GM12878 (cell line): Measurements from ENCODE around the gene PLPP7. TPM values are rescaled to one million over a fixed set of nuclear protein-coding genes. Genes with fewer than 3 reads are reported as not detected.

Source experiments
- ATAC-seq: fragments of 200-7000 bp; cut with Tn5 transposase; 3 replicates; pipeline ENCODE4 v1.9.1; 2020; ENCODE audit warnings: mild to moderate bottlenecking, moderate library complexity
- BruUV-seq: library from RNA; stranded (reverse); fragments of 400-500 nt; replicated peaks from 2 replicates; lab custom pipeline; 2021; lab: Mats Ljungman, UMichigan
- CTCF ChIA-PET: fragments of 300-600 bp; sonication (Branson Sonifier 250); formaldehyde crosslinking; extraction: SDS; loops from one replicate; lab custom pipeline; 2021; ENCODE audit warnings: inconsistent platforms; lab: Yijun Ruan, JAX
- POLR2A ChIA-PET: fragments of 350-600 bp; formaldehyde crosslinking; extraction: SDS; loops from one replicate; lab custom pipeline; 2021; ENCODE audit warnings: inconsistent platforms; lab: Charles Lee
- RAD21 ChIA-PET: fragments of 300-600 bp; sonication (Branson Sonifier 250); formaldehyde crosslinking; loops from one replicate; lab custom pipeline; 2023; ENCODE audit warnings: antibody characterized with exemption; ENCODE audit not compliant: unreplicated experiment; lab: Charles Lee
- SMC1A ChIA-PET: fragments of 300-600 bp; sonication (Branson Sonifier 250); formaldehyde crosslinking; loops from one replicate; lab custom pipeline; 2023; ENCODE audit not compliant: unreplicated experiment, uncharacterized antibody; lab: Charles Lee
- DNase-seq: peaks from one replicate; pipeline ENCODE4 v3.0.0-alpha.2; 2011; ENCODE audit warnings: low read depth, low spot score
- FAIRE-seq: peaks from 3 replicates; lab custom pipeline; 2011; peaks lifted over from hg19 to GRCh38; lab: Jason Lieb, UNC
- H2AFZ ChIP-seq: 2 replicates; pipeline ENCODE4 v1.6.0; 2011; ENCODE audit warnings: low read depth, low read length, control low read depth; ENCODE audit not compliant: control insufficient read depth
- H3K27ac ChIP-seq: 2 replicates; pipeline ENCODE4 v1.5.1; 2011; ENCODE audit warnings: control low read depth; ENCODE audit not compliant: control insufficient read depth, insufficient read depth
- H3K27me3 ChIP-seq, 2 experiments: replicated peaks in 1 of 2; 2 replicates each; pipeline versions ENCODE4 v1.6.0 to v1.6.1; 2011; ENCODE audit warnings: low read length in 1 of 2; ENCODE audit not compliant: control insufficient read depth in 2 of 2, insufficient read depth in 2 of 2
- H3K36me3 ChIP-seq, 2 experiments: 2 replicates each; pipeline ENCODE4 v1.5.1; 2011; ENCODE audit warnings: low read length in 1 of 2; ENCODE audit not compliant: control insufficient read depth in 2 of 2, insufficient read depth in 2 of 2
- H3K4me1 ChIP-seq: 2 replicates; pipeline ENCODE4 v1.6.1; 2011; ENCODE audit warnings: mild to moderate bottlenecking, low read length, moderate library complexity, mixed read lengths; ENCODE audit not compliant: control insufficient read depth, insufficient read depth
- H3K4me2 ChIP-seq: 2 replicates; pipeline ENCODE4 v1.6.0; 2011; ENCODE audit warnings: control low read depth; ENCODE audit not compliant: control insufficient read depth, insufficient read depth
- H3K4me3 ChIP-seq: fragments of 200-600 bp; sonication (generic); 2 replicates; pipeline ENCODE4 v1.5.1; 2016
- H3K79me2 ChIP-seq: 2 replicates; pipeline ENCODE4 v1.6.0; 2011; ENCODE audit warnings: low read length; ENCODE audit not compliant: control insufficient read depth, insufficient read depth
- H3K9ac ChIP-seq: 2 replicates; pipeline ENCODE4 v1.8.0; 2011; ENCODE audit warnings: low read length, control low read depth, mixed read lengths; ENCODE audit not compliant: control insufficient read depth, insufficient read depth
- H3K9me3 ChIP-seq: replicated peaks from 3 replicates; pipeline ENCODE4 v1.5.1; 2011; ENCODE audit warnings: mild to moderate bottlenecking, low read length; ENCODE audit not compliant: control insufficient read depth, insufficient read depth
- H4K20me1 ChIP-seq: 2 replicates; pipeline ENCODE4 v1.6.0; 2011; ENCODE audit not compliant: control insufficient read depth, insufficient read depth
- ATF3 ChIP-seq: IDR thresholded peaks from 2 replicates; pipeline ENCODE4 v1.6.1; 2011; ENCODE audit warnings: low read depth, mild to moderate bottlenecking, low read length, moderate library complexity, borderline replicate concordance; ENCODE audit errors: extremely low read depth
- BMI1 ChIP-seq: fragments of 450-650 bp; IDR thresholded peaks from 2 replicates; pipeline ENCODE4 v1.6.1; 2016; ENCODE audit warnings: mild to moderate bottlenecking, moderate library complexity, borderline replicate concordance
- BRCA1 ChIP-seq: IDR thresholded peaks from 2 replicates; pipeline ENCODE4 v1.6.1; 2011; ENCODE audit warnings: low read depth, low read length, improper control_type of control experiment
- E2F8 ChIP-seq: fragments of 450-650 bp; IDR thresholded peaks from 2 replicates; pipeline ENCODE4 v1.6.1; 2018; ENCODE audit warnings: mild to moderate bottlenecking, low read depth, moderate library complexity; ENCODE audit not compliant: partially characterized antibody
- IKZF2 ChIP-seq, 2 experiments: fragments of 450-650 bp; IDR thresholded peaks; 2 replicates each; pipeline ENCODE4 v1.6.1; 2017; ENCODE audit warnings: mild to moderate bottlenecking in 2 of 2, moderate library complexity in 2 of 2
- SMAD1 ChIP-seq: fragments of 450-650 bp; IDR thresholded peaks from 2 replicates; pipeline ENCODE4 v1.6.1; 2018; ENCODE audit warnings: mild to moderate bottlenecking, low read depth; ENCODE audit not compliant: partially characterized antibody
- STAT1 ChIP-seq: fragments of 450-650 bp; conservative IDR thresholded peaks from 2 replicates; pipeline ENCODE4 v1.6.1; 2014; ENCODE audit warnings: antibody characterized with exemption, mild to moderate bottlenecking
- TAF1 ChIP-seq: IDR thresholded peaks from 2 replicates; pipeline ENCODE4 v1.6.1; 2011; ENCODE audit warnings: mild to moderate bottlenecking, low read depth, low read length, borderline replicate concordance
- ZBTB40 ChIP-seq: fragments of 450-650 bp; IDR thresholded peaks from 2 replicates; pipeline ENCODE4 v1.6.1; 2016; ENCODE audit warnings: mild to moderate bottlenecking, moderate library complexity, borderline replicate concordance
- ZNF274 ChIP-seq: IDR thresholded peaks from one replicate; pipeline ENCODE4 v1.8.0; 2011; ENCODE audit not compliant: insufficient read length, insufficient read depth
- ZSCAN29 ChIP-seq: fragments of 450-650 bp; IDR thresholded peaks from 2 replicates; pipeline ENCODE4 v1.6.1; 2017; ENCODE audit warnings: mild to moderate bottlenecking, moderate library complexity
- WGBS: methylation state at CpG from one replicate; pipeline ENCODE4 v1.1.6; 2016; ENCODE audit warnings: low lambda C conversion rate; ENCODE audit not compliant: insufficient replicate concordance, insufficient coverage; ENCODE audit errors: missing lambda C conversion rate; 5-methylcytosine and 5-hydroxymethylcytosine counted together
- in situ Hi-C: fragments of 300-500 bp; cut with MboI; formaldehyde crosslinking; loops from 9 replicates; pipeline ENCODE4 v1.14.3; 2018; ENCODE audit warnings: mixed read lengths
- intact Hi-C: fragments of 100-400 bp; cut with micrococcal nuclease; formaldehyde crosslinking; loops from one replicate; pipeline ENCODE4 v1.14.2; 2022; ENCODE audit not compliant: unreplicated experiment
- polyA plus RNA-seq, 11 experiments: library from polyadenylated mRNA; depleted of rRNA in 4 of 11; unstranded in 6 of 11; stranded (reverse) in 5 of 11; fragments of >200 nt; fragmentation: Nextera tagmentation in 4 of 11; fragmentation: Illumina TruSeq in 1 of 11; extraction: Ambion mirVana in 4 of 11; extraction: Trizol in 1 of 11; gene quantifications; 1 replicate in 1 of 11; 2 replicates in 10 of 11; pipeline versions ENCODE4 v1.2.1 to v1.2.3, GENCODE V29; 2011 to 2016; ENCODE audit warnings: inconsistent platforms in 2 of 11, missing spikeins in 2 of 11, low read depth in 1 of 11
- total RNA-seq, 4 experiments: library from RNA; depleted of rRNA in 3 of 4; stranded (reverse); fragments of >200 nt in 3 of 4; fragmentation: Illumina TruSeq in 1 of 4; extraction: Trizol in 1 of 4; gene quantifications; 2 replicates each; pipeline versions ENCODE4 v1.2.1 to v1.2.3, GENCODE V29; 2013 to 2021
- TF ChIP-seq, protein P1 (sequence below): IDR thresholded peaks from 2 replicates; pipeline ENCODE4 v1.6.1; 2012; ENCODE audit warnings: low read depth, low read length, improper control_type of control experiment
- TF ChIP-seq, protein P2 (sequence below): fragments of 450-650 bp; IDR thresholded peaks from 2 replicates; pipeline ENCODE4 v1.6.1; 2014; ENCODE audit warnings: mild to moderate bottlenecking

PLPP7 gene
- total and polyA plus RNA-seq, 10 of the 15 experiments (the other 5 are each of a cell fraction or from before 2014, with no cell fraction given) = 0.05 to 1.0 (median 0.40) TPM; not detected in 3

- Histone ChIP-seq H3K36me3 (no peaks in the 10 kb centered on the region), H3K79me2 (no peaks in the 10 kb centered on the region), H3K4me2 (no peak overlapping the region), H3K9me3 (no peaks in the 10 kb centered on the region), H3K4me3 (no peak overlapping the region), H3K9ac (no peak overlapping the region), H4K20me1 (no peaks in the 10 kb centered on the region; the same call in 1 of the 2 replicates), H3K27me3 (no peaks in the 10 kb centered on the region), H3K4me1 (no peaks in the 10 kb centered on the region), H2AFZ (no peak overlapping the region), H3K27ac (no peak overlapping the region)
- ChIA-PET POLR2A (no interaction called here), CTCF (no interaction called here), SMC1A (interaction anchor here (1.2 kb wide), 1 partner anchor 43 kb away, joined by 3 read pairs; no protein-coding TSS in a partner anchor), RAD21 (interaction anchor here (1.1 kb wide), 1 partner anchor 36 kb away, joined by 4 read pairs; no protein-coding TSS in a partner anchor)
- no peak for ATAC-seq
- BruUV-seq = no TSS peak
- 26% methylated on average over 5 of the region's 5 CpGs for WGBS
- intact Hi-C loops (no loop called here), in situ Hi-C loops (no loop called here)
- no peak for TF ChIP-seq BRCA1
- TF ChIP-seq, protein P1, sequence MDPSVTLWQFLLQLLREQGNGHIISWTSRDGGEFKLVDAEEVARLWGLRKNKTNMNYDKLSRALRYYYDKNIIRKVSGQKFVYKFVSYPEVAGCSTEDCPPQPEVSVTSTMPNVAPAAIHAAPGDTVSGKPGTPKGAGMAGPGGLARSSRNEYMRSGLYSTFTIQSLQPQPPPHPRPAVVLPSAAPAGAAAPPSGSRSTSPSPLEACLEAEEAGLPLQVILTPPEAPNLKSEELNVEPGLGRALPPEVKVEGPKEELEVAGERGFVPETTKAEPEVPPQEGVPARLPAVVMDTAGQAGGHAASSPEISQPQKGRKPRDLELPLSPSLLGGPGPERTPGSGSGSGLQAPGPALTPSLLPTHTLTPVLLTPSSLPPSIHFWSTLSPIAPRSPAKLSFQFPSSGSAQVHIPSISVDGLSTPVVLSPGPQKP = no peak
- TF ChIP-seq SMAD1 = no peak
- TF ChIP-seq BMI1 = no peak
- TF ChIP-seq ATF3 = no peak
- TF ChIP-seq E2F8 = no peak
- TF ChIP-seq STAT1 = no peak
- no peak for TF ChIP-seq ZBTB40
- TF ChIP-seq ZNF274 = no peak
- TF ChIP-seq, protein P2, sequence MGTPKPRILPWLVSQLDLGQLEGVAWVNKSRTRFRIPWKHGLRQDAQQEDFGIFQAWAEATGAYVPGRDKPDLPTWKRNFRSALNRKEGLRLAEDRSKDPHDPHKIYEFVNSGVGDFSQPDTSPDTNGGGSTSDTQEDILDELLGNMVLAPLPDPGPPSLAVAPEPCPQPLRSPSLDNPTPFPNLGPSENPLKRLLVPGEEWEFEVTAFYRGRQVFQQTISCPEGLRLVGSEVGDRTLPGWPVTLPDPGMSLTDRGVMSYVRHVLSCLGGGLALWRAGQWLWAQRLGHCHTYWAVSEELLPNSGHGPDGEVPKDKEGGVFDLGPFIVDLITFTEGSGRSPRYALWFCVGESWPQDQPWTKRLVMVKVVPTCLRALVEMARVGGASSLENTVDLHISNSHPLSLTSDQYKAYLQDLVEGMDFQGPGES = no peak
- TF ChIP-seq ZSCAN29 = no peak
- TF ChIP-seq IKZF2 (IDR thresholded peaks at IDR 0.05) = no peak
- no peak for TF ChIP-seq TAF1
- FAIRE-seq = no peak
- no peak for DNase-seq
Measured at GRCh38 chr9:131299961-131300347, 10.4 kb downstream of the PLPP7 start.
